MCF 10A (cell line): Measurements from ENCODE around the gene PPM1E. TPM values are rescaled to one million over a fixed set of nuclear protein-coding genes. Genes with fewer than 3 reads are reported as not detected.

Source experiments
- BruUV-seq: library from RNA; stranded (reverse); fragments of 400-500 nt; replicated peaks from 2 replicates; lab custom pipeline; 2021; lab: Mats Ljungman, UMichigan
- CTCF ChIA-PET: fragments of 300-600 bp; sonication (Branson Sonifier 250); formaldehyde crosslinking; extraction: SDS; loops from one replicate; lab custom pipeline; 2021; ENCODE audit warnings: antibody characterized with exemption, inconsistent platforms; lab: Yijun Ruan, JAX
- POLR2A ChIA-PET: fragments of 300-600, 350-650 bp; sonication (Branson Sonifier 250); formaldehyde crosslinking; extraction: SDS; loops from one replicate; lab custom pipeline; 2020; ENCODE audit warnings: antibody characterized with exemption, inconsistent platforms; lab: Yijun Ruan, JAX
- DNase-seq: peaks from one replicate; pipeline ENCODE4 v3.0.0-alpha.2; 2018; ENCODE audit not compliant: unreplicated experiment
- H3K27ac Mint-ChIP-seq: one replicate; pipeline ENCODE4 v1.8.0; 2022; ENCODE audit warnings: mild to moderate bottlenecking, low read depth, mixed read lengths; ENCODE audit not compliant: unreplicated experiment
- H3K27me3 Mint-ChIP-seq: one replicate; pipeline ENCODE4 v1.8.0; 2022; ENCODE audit warnings: mixed read lengths; ENCODE audit not compliant: insufficient read depth, unreplicated experiment
- H3K36me3 Mint-ChIP-seq: one replicate; pipeline ENCODE4 v1.8.0; 2022; ENCODE audit warnings: mild to moderate bottlenecking, moderate library complexity, mixed read lengths; ENCODE audit not compliant: insufficient read depth, unreplicated experiment
- H3K4me1 Mint-ChIP-seq: one replicate; pipeline ENCODE4 v1.8.0; 2022; ENCODE audit warnings: mixed read lengths; ENCODE audit not compliant: insufficient read depth, unreplicated experiment
- H3K4me3 Mint-ChIP-seq: one replicate; pipeline ENCODE4 v1.8.0; 2022; ENCODE audit warnings: mild to moderate bottlenecking, moderate library complexity, mixed read lengths; ENCODE audit not compliant: unreplicated experiment
- H3K9me3 Mint-ChIP-seq: one replicate; pipeline ENCODE4 v1.8.0; 2022; ENCODE audit warnings: mixed read lengths; ENCODE audit not compliant: unreplicated experiment
- intact Hi-C: fragments of 100-400 bp; cut with micrococcal nuclease; formaldehyde crosslinking; loops from 2 replicates; pipeline ENCODE4 v1.14.1; 2022
- total RNA-seq: library from RNA; stranded (reverse); gene quantifications from 2 replicates; pipeline ENCODE4 v1.2.3, GENCODE V29; 2022
- TF ChIP-seq, protein P1 (sequence below): fragments of 200-600 bp; IDR thresholded peaks from one replicate; pipeline ENCODE4 v1.8.0; 2022; ENCODE audit warnings: antibody characterized with exemption, mild to moderate bottlenecking; ENCODE audit not compliant: unreplicated experiment

The PPM1E gene
- total RNA-seq, 1 experiment from 2014 or later: 0.65 TPM

DNA sequence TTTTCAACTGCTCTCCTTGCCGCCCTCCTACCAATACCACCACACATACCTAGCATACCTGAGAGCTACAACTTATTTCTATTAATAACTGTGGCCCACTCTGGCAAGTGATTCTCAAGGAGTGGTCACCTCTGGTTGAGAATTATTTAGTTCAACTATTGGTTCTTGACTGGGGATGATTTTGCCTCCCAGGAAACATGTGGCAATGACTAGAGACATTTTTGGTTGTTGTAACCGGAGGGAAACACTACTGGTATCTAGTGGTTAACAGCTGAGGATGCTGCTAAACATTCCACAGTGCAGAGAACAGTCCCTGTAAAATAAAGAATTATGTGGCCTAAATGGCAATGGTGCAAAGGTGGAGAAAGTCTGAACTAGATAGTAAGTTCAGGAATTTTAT, 254.4 kb downstream of the PPM1E start:
- peaks cover 53% of the 10 kb centered on the region for H3K36me3 Mint-ChIP-seq
- H3K9me3 Mint-ChIP-seq: no peaks in the 10 kb centered on the region
- POLR2A ChIA-PET: interaction anchor here (0.6 to 1.1 kb wide), 2 partner anchors 300 to 1068 kb away, joined by 3 read pairs; no protein-coding TSS in a partner anchor
- H3K27ac Mint-ChIP-seq: no peak overlapping the region
- H3K27me3 Mint-ChIP-seq: no peaks in the 10 kb centered on the region
- DNase-seq: no peak
- no peak overlapping the region for H3K4me3 Mint-ChIP-seq
- no peaks in the 10 kb centered on the region for H3K4me1 Mint-ChIP-seq
- TF ChIP-seq, protein P1, sequence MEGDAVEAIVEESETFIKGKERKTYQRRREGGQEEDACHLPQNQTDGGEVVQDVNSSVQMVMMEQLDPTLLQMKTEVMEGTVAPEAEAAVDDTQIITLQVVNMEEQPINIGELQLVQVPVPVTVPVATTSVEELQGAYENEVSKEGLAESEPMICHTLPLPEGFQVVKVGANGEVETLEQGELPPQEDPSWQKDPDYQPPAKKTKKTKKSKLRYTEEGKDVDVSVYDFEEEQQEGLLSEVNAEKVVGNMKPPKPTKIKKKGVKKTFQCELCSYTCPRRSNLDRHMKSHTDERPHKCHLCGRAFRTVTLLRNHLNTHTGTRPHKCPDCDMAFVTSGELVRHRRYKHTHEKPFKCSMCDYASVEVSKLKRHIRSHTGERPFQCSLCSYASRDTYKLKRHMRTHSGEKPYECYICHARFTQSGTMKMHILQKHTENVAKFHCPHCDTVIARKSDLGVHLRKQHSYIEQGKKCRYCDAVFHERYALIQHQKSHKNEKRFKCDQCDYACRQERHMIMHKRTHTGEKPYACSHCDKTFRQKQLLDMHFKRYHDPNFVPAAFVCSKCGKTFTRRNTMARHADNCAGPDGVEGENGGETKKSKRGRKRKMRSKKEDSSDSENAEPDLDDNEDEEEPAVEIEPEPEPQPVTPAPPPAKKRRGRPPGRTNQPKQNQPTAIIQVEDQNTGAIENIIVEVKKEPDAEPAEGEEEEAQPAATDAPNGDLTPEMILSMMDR: no peak
- no TSS peak for BruUV-seq
- CTCF ChIA-PET: interaction anchor here (0.6 to 2.5 kb wide), 6 partner anchors 95 to 702 kb away, joined by 3 to 10 read pairs (median 4); no protein-coding TSS in a partner anchor
- intact Hi-C loops: no loop called here

DNA sequence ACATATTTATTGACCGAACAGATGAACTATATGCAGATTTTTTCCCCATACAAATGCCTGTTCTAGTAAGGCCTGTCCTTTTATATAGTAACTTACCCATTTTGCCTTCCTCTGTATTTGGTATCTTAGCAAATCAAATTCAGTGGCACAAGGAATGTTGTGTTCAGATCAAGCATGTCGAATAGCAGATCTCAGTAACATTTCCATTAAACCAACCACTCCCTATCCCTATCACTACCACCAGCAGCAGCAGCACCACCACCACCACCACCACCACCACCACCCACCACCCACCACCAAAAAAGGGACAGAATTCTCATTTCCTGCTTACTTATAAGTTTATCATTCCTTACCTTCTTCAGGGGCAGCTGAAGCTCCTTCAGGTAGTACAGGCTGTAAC, 256.3 kb downstream of the PPM1E start:
- POLR2A ChIA-PET: interaction anchor here (1.2 kb wide), 1 partner anchor 315 kb away, joined by 4 read pairs; no protein-coding TSS in a partner anchor
- DNase-seq: no peak
- Mint-ChIP-seq H3K27ac (no peak overlapping the region), H3K9me3 (no peaks in the 10 kb centered on the region), H3K4me1 (no peaks in the 10 kb centered on the region), H3K36me3 (peaks cover 70% of the 10 kb centered on the region), H3K27me3 (no peaks in the 10 kb centered on the region), H3K4me3 (no peak overlapping the region)
- CTCF ChIA-PET: no interaction called here
- TF ChIP-seq, protein P1: no peak
- intact Hi-C loops: no loop called here
- no TSS peak for BruUV-seq

DNA sequence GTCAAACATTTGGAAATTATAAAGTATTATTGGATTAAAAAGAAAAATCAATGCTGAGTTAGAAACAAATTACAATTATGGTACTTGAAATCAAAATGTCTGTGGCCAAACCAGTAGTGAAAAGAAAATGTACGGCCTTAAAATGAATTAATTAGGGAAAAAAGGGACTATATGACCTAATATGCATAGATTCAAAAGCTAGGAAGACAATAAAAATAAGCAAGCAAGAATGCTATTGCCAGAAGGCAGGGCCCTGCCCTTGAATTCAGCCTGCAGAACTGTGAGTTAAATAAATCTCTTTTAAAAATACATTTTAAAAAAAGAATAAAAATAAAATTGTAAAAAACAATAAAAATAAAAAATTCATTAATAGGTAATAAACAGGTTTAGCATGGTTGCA, 262.4 kb downstream of the PPM1E start:
- ChIA-PET CTCF (interaction anchor here (0.7 kb wide), 2 partner anchors 13 to 595 kb away, joined by 3 to 6 read pairs; no protein-coding TSS in a partner anchor), POLR2A (interaction anchor here (0.7 kb wide), 1 partner anchor 12 kb away, joined by 3 read pairs; no protein-coding TSS in a partner anchor)
- TF ChIP-seq, protein P1: no peak
- peaks cover 44% of the 10 kb centered on the region for H3K36me3 Mint-ChIP-seq
- intact Hi-C loops: no loop called here
- no peaks in the 10 kb centered on the region for H3K4me1 Mint-ChIP-seq
- no peaks in the 10 kb centered on the region for H3K27me3 Mint-ChIP-seq
- no peaks in the 10 kb centered on the region for H3K9me3 Mint-ChIP-seq
- no TSS peak for BruUV-seq
- no peak for DNase-seq
- no peak overlapping the region for H3K27ac Mint-ChIP-seq
- no peak overlapping the region for H3K4me3 Mint-ChIP-seq

DNA sequence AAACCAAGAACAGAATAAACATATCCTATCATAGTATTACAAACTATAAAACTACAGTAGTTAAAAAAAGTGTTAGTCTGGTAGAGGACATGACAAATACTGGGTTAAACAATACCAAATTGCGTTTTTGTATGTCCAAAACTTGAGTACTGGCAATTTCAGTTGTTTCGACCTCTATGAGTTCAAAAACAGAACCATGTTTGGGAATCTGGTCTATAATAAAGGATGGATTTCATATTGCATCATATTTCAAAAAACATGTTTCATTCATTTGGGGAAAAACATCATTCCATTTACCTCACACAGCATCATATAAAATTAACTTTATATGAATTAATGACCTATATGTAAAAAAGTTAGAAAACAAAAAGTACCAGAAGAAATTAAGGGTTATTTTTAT, 269.3 kb downstream of the PPM1E start:
- peaks cover 20% of the 10 kb centered on the region for H3K36me3 Mint-ChIP-seq
- TF ChIP-seq, protein P1: no peak
- no peaks in the 10 kb centered on the region for H3K4me1 Mint-ChIP-seq
- H3K4me3 Mint-ChIP-seq: no peak overlapping the region
- DNase-seq: no peak
- H3K27ac Mint-ChIP-seq: no peak overlapping the region
- CTCF ChIA-PET: no interaction called here
- intact Hi-C loops: no loop called here
- no peaks in the 10 kb centered on the region for H3K9me3 Mint-ChIP-seq
- H3K27me3 Mint-ChIP-seq: no peaks in the 10 kb centered on the region
- BruUV-seq: no TSS peak
- POLR2A ChIA-PET: no interaction called here
